DLD1 (cell line): ENCODE results near the gene GPR26.

Experiments used
- in situ Hi-C: cut with HindIII; loops from 2 replicates; pipeline ENCODE4 v1.10.0; 2017; ENCODE audit warnings: low sequenced_read_pairs

Gene GPR26

DNA sequence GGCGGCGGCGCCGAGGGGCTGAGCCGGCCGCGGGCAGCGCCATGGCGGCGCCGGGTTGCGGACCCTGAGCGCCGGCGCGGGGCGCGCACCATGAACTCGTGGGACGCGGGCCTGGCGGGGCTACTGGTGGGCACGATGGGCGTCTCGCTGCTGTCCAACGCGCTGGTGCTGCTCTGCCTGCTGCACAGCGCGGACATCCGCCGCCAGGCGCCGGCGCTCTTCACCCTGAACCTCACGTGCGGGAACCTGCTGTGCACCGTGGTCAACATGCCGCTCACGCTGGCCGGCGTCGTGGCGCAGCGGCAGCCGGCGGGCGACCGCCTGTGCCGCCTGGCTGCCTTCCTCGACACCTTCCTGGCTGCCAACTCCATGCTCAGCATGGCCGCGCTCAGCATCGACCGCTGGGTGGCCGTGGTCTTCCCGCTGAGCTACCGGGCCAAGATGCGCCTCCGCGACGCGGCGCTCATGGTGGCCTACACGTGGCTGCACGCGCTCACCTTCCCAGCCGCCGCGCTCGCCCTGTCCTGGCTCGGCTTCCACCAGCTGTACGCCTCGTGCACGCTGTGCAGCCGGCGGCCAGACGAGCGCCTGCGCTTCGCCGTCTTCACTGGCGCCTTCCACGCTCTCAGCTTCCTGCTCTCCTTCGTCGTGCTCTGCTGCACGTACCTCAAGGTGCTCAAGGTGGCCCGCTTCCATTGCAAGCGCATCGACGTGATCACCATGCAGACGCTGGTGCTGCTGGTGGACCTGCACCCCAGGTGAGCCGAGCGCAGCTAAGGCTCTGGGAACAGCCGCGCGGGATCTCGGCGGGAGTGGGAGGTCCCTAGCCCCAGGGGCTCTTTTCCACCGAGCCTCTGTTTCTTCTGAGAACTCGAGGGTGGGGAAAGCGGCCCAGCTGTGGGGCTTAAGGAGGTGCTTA, at the start of gene GPR26:
TSS of gene GPR26 (plus strand) at position 38 of the 919 bp plus-strand sequence. CDS start at position 91, 53 bp downstream.
- in situ Hi-C loops: no loop called here

DNA sequence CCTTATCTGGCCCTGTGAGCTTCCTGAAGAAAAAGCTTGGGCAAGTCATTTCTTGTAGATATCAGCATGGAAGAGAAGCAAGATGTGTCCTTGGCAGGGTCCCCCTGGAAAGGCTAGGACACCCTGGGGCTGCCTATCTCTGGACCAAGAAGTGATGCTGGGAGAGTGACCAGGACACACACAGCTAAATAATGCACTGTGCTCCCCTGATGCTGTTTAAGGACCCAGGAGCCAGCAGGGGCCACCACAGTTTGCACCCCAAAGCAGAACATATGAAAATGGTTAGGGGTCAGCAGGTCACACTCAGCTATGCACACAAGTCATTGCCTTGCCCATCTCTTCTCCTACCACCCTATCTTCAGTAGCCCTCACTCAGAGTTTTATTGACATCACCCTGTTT, 47.9 kb upstream of the GPR26 start:
- in situ Hi-C loops: no loop called here

GRCh38 chr10:123619067-123619855, 46.9 kb upstream of the GPR26 start:
- in situ Hi-C loops: no loop called here

- in situ Hi-C loops: no loop called here
Measured at GRCh38 chr10:123620621-123621020, 45.5 kb upstream of the GPR26 start.

GRCh38 chr10:123621492-123621891, 44.7 kb upstream of the GPR26 start:
- in situ Hi-C loops: no loop called here

DNA sequence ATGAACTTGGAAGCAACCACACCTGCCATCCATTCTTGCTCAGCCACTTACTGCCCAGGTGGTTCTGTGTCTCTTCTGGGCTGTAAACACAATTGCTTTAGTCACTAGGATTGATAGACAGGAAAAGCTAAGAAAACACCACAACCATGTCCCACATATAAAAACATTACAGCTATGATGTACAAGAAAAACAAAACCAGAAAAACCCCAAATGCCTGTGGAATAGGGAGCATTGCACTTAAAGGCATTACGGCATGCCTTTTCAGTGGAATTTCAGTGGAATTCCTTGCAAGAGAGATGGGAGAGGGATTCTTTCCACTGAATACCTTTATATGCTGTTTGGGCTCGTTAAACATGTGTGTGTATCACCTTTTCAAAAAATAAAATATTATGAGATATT, 44.2 kb upstream of the GPR26 start:
- in situ Hi-C loops: no loop called here

GRCh38 chr10:123622381-123622780, 43.8 kb upstream of the GPR26 start:
- in situ Hi-C loops: no loop called here

GRCh38 chr10:123624086-123624485, 42.1 kb upstream of the GPR26 start:
- in situ Hi-C loops: no loop called here

GRCh38 chr10:123633106-123633505, 33.0 kb upstream of the GPR26 start:
- in situ Hi-C loops: no loop called here

- in situ Hi-C loops: no loop called here
Measured at GRCh38 chr10:123633636-123634035, 32.5 kb upstream of the GPR26 start.

- in situ Hi-C loops: no loop called here
Measured at GRCh38 chr10:123634221-123634620, 31.9 kb upstream of the GPR26 start.

DNA sequence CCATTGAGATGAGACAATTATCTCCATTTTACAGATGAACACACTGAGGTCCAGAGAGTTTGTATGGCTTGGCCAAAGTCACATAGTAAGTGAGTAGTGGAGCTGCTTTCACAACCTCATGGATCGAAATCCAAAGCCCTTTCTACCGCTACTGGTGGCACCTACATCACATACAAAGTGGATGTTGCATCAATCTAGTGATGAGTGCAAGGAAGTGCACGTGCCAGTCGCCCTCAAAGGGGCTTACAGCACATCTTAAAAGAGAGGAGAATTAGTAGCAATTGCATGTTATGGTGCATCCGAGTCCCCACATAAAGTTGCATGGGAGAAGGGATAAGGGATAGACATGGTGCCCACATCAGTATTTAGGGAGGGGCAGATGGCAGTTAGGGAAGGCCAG, 31.0 kb upstream of the GPR26 start:
- in situ Hi-C loops: no loop called here

GRCh38 chr10:123635745-123636144, 30.4 kb upstream of the GPR26 start:
- in situ Hi-C loops: no loop called here

DNA sequence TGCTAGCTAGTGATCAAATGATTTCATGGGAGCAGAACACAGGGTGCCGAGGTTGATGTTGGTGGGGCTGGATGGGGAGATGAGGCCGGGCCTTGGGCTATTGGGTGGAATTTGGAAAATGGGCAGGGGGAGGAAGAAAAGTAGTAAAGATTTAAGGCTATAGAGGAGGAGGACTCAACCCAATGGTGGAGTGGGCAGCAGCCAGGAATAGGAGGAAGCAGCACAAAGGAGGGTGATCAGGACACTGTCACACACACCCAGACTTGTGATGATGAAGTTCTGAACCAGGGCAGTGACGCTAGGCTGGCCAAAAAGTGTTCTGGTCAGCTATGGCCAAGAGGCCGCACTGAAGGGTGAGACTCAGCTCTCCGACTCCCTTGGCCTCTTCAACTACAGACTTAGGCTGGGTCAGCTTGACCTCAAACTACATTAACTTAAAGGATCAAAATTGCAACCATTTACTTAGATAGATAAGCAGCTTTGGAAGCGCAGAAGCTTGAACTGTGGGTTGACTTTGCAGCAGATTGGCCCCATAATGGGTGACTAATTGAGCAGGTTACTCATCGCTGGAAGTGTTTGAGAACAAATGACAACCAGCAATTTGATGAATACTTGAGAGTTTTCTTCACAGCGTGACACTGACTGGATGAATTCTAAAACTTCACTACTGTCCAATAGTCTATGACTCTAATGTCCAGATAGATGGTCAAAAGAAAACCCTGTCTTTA, 29.4 kb upstream of the GPR26 start:
- in situ Hi-C loops: no loop called here

GRCh38 chr10:123637326-123637880, 28.8 kb upstream of the GPR26 start:
- in situ Hi-C loops: no loop called here

DNA sequence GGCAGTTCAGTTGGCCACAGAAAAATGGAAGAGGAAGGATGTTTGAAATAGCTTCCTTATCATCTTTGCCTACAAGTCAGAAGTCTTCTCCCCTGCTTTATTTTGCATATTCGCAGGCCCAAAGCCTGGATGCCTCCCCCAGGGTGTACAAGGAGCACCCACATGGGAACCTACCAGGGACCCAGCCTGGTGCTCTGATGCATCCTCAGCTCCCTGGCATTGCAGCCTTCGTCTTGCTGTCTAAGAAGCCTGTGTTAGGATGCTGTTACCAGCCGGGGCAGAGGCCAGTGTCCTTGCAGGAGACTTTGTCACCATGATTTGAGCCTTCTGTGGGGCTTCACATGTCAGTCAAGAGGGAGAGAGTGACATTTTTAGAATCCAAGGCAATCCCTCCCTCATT, 27.0 kb upstream of the GPR26 start:
- in situ Hi-C loops: no loop called here

DNA sequence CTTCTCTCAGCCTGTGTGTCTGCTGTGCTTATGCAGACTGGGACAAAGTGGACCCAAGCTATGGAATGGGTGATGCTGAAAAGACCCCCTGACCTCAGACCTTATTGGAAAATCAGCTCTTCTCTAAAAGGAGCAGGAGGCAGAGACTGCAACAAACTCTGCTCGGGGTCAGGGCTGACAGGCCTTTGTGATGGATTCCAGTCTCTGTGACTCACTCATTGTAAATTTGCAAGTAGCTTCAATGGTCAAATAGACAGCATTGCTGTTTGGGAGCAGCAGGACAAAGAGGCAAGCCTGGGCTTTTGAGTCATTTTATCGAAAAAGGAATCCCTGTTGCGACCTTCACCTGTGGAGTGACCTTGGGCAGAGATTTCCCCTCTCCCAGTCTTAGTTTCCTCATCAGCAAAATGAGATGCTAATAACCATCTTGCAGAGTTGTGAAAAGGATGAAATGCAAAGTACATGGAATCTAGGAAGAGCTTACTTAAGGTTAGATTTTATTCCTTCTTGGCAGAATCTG, 26.1 kb upstream of the GPR26 start:
- in situ Hi-C loops: no loop called here

DNA sequence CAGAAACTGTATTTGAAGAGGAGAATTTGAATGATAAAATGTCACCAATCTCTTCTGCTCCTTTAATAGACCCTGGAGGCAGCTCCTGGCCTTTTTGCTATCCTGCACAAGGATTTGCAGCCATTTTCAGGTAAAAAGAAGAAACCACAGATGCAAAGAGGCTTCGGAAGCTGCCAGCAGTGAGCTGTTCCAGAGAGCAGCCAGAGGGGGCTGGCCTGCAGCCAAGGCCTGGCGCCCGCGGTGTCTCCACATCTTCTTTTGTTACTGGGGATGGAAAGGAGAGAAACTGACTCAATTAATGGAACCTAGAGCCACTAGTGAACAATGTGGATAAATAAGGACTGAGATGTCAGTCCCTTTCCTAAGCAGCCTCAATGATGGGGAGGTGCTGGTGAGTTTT, 23.9 kb upstream of the GPR26 start:
- in situ Hi-C loops: no loop called here

DNA sequence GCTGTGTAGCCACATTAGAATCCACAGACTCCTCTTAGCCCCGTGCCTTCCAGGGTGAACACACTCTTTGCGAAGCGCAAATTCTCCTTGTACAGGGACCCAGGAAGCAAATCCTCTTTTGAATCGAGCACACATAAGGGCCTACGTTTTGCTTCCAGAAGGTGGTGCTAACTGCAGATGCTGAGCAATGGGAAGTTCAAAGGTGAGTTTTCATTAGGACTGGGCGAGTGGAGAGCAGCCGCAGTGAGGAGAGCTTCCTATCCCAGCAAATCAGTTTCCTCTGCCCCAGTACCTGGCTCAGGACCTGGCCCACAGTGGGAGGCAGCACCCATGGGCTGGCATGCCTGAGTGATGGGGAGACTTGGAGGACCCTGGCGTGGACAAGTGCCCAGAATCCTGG, 23.5 kb upstream of the GPR26 start:
- in situ Hi-C loops: no loop called here

GRCh38 chr10:123643315-123643714, 22.8 kb upstream of the GPR26 start:
- in situ Hi-C loops: no loop called here

GRCh38 chr10:123645016-123645415, 21.1 kb upstream of the GPR26 start:
- in situ Hi-C loops: no loop called here
